MM.1S (cell line): ENCODE data around the gene PLCB1.

ENCODE experiments used
- DNase-seq: peaks from one replicate; pipeline ENCODE4 v3.0.0-alpha.2; 2015
- H2AFZ ChIP-seq: fragments of 300-600 bp; sonication (generic); 2 replicates; pipeline ENCODE4 v1.6.0; 2016; ENCODE audit warnings: antibody characterized with exemption, low read length
- H3F3A ChIP-seq: fragments of 300-600 bp; sonication (generic); 2 replicates; pipeline ENCODE4 v1.6.1; 2016; ENCODE audit warnings: mild to moderate bottlenecking, antibody characterized with exemption, low read length, moderate library complexity, mixed read lengths; ENCODE audit not compliant: insufficient read depth
- H3K27ac ChIP-seq: fragments of 300-600 bp; sonication (generic); 2 replicates; pipeline ENCODE4 v1.5.1; 2016; ENCODE audit warnings: mild to moderate bottlenecking, low read length
- H3K27me3 ChIP-seq: fragments of 300-600 bp; sonication (generic); replicated peaks from 2 replicates; pipeline ENCODE4 v1.6.0; 2016; ENCODE audit warnings: low read length; ENCODE audit not compliant: insufficient read depth
- H3K36me3 ChIP-seq: fragments of 300-600 bp; sonication (generic); replicated peaks from 2 replicates; pipeline ENCODE4 v1.6.1; 2016; ENCODE audit warnings: mild to moderate bottlenecking, low read length, mixed read lengths; ENCODE audit not compliant: insufficient read depth
- H3K4me1 ChIP-seq: fragments of 300-600 bp; sonication (generic); 2 replicates; pipeline ENCODE4 v1.6.1; 2016; ENCODE audit warnings: low read length, mixed read lengths
- H3K4me2 ChIP-seq: fragments of 300-600 bp; sonication (generic); 2 replicates; pipeline ENCODE4 v1.6.0; 2016; ENCODE audit warnings: low read depth, low read length
- H3K4me3 ChIP-seq: fragments of 300-600 bp; sonication (generic); 2 replicates; pipeline ENCODE4 v1.5.1; 2016; ENCODE audit warnings: low read length, mixed read lengths
- H3K79me2 ChIP-seq: fragments of 300-600 bp; sonication (generic); 2 replicates; pipeline ENCODE4 v1.6.1; 2016; ENCODE audit warnings: mixed run types, low read length, mixed read lengths
- H3K9ac ChIP-seq: fragments of 300-600 bp; sonication (generic); 2 replicates; pipeline ENCODE4 v1.6.1; 2016; ENCODE audit warnings: low read length, mixed read lengths
- H3K9me2 ChIP-seq: fragments of 300-600 bp; sonication (generic); replicated peaks from 2 replicates; pipeline ENCODE4 v1.6.1; 2016; ENCODE audit warnings: mild to moderate bottlenecking, low read length, mixed read lengths; ENCODE audit not compliant: insufficient read depth
- H3K9me3 ChIP-seq: fragments of 300-600 bp; sonication (generic); replicated peaks from 2 replicates; pipeline ENCODE4 v1.6.1; 2016; ENCODE audit warnings: mild to moderate bottlenecking, low read length, mixed read lengths; ENCODE audit not compliant: insufficient read depth
- H4K20me1 ChIP-seq: fragments of 300-600 bp; sonication (generic); 2 replicates; pipeline ENCODE4 v1.6.1; 2016; ENCODE audit warnings: mild to moderate bottlenecking, low read length, moderate library complexity, mixed read lengths; ENCODE audit not compliant: insufficient read depth
- CTCF ChIP-seq: fragments of 300-600 bp; sonication (generic); IDR thresholded peaks from 2 replicates; pipeline ENCODE4 v1.5.1; 2016; ENCODE audit warnings: antibody characterized with exemption, low read length, mixed read lengths
- EZH2 ChIP-seq: fragments of 300-600 bp; sonication (generic); optimal IDR thresholded peaks from 2 replicates; pipeline ENCODE3; 2017; ENCODE audit warnings: low read depth, mild to moderate bottlenecking, antibody characterized with exemption, low read length, mixed read lengths
- EZH2phosphoT487 ChIP-seq: fragments of 300-600 bp; sonication (generic); IDR thresholded peaks from 2 replicates; pipeline ENCODE4 v1.6.1; 2018; ENCODE audit warnings: antibody characterized with exemption, low read length

PLCB1 gene

DNA sequence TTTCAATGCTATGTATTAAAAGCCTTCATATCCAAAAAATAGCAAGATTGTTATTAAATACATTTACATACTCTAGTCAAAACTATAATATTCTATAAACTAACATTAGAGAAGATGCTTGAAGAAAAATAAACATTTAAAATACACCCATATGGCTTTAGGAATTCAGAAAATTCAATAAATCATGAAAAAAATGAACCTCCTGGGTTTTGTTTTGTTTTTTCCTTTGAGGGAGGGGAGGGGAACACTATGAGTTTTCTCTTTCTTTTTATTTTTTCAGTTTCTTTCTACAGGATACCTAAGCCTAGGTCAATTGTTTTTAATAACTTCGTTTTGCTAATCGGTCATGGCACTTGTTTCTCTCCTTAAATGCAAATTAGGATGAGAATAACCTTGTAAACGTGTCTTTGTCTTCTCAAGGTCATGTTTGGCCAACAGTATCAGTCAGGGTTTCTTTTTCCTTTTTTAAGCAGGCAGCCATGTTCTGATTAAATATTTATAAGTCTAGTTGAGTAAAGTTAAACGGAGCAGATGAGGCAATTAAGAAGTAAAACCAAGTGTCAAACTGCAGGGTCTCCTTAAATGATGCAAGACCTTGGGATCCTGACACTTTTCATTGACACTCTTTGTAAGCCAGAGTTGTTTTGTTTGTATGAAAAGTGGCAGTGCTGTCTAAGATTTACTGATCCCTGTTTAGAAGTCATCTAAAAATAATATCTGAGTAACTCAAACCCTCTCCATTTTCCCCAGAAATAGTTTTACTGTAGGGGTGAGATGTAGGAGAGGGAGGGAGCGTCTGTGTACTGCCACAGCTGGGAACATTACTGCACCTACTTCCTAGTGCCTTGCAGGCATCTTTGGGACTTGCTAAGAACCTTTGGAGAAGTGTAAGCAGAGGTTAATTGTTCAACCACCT, 392.3 kb downstream of the PLCB1 start:
- Histone ChIP-seq H3K27ac (peak overlapping the region; percentile 5; the same call in 1 of the 2 replicates), H3K4me3 (0 out of 2 replicates have a peak overlapping the region, but pooled peaks have one; percentile 2), H3K36me3 (no peaks in the 10 kb centered on the region), H3K4me1 (peaks cover 5% of the 10 kb centered on the region; the same call in 1 of the 2 replicates), H3K4me2 (no peak overlapping the region), H4K20me1 (no peaks in the 10 kb centered on the region), H3K79me2 (no peaks in the 10 kb centered on the region), H3K9me3 (no peaks in the 10 kb centered on the region), H2AFZ (0 out of 2 replicates have a peak overlapping the region, but pooled peaks have one; percentile 2), H3K9me2 (no peaks in the 10 kb centered on the region), H3K27me3 (no peaks in the 10 kb centered on the region), H3K9ac (no peak overlapping the region), H3F3A (no peaks in the 10 kb centered on the region)
- TF ChIP-seq EZH2 (no peak), CTCF (no peak), EZH2phosphoT487 (no peak)
- DNase-seq, result no peak

DNA sequence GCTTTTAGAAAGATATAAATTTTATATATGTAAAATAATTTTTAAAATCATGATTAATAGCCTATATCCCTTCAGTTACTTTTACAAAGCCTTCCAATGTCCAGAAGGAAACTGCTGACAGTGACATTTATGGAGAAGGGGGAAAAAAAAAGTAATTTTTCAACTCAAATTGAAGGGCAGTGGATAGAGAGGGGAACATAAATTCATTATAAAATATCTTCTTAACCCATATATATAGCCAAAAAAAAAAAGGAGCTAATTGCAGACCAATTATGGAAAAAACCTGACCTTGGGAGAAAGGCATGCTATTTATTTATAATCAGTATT, 392.9 kb downstream of the PLCB1 start:
- Histone ChIP-seq H3K79me2 (no peaks in the 10 kb centered on the region), H3K27me3 (no peaks in the 10 kb centered on the region), H4K20me1 (no peaks in the 10 kb centered on the region), H3K36me3 (no peaks in the 10 kb centered on the region), H3K9me3 (no peaks in the 10 kb centered on the region), H3K9ac (no peak overlapping the region), H3K4me1 (peaks cover 5% of the 10 kb centered on the region; the same call in 1 of the 2 replicates), H3K4me2 (no peak overlapping the region), H3F3A (no peaks in the 10 kb centered on the region), H3K4me3 (no peak overlapping the region), H3K27ac (no peak overlapping the region), H2AFZ (no peak overlapping the region), H3K9me2 (no peaks in the 10 kb centered on the region)
- DNase-seq, result no peak
- no peak for TF ChIP-seq EZH2phosphoT487
- TF ChIP-seq EZH2, result no peak
- no peak for TF ChIP-seq CTCF

DNA sequence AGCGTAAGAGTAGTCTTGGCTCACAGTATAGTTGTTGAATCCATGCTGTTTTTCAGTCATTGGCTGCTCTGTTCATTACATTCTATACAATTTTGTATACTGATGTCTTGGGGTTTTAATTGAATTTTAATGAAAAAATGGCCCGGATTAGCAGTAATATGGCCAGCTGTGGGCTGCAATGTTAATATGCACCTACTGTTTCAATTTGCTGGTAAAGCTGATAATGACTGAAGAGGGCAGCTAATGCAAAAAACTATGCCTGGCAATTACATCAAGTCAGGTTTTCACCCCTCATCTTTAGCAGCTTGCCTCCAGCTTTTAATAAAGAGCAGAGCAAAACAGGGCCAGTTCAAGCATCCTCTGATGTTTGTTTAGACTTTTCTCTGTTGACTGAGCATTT, 394.5 kb downstream of the PLCB1 start:
- H3K79me2 ChIP-seq, result no peaks in the 10 kb centered on the region
- no peak overlapping the region for H3K4me3 ChIP-seq
- no peaks in the 10 kb centered on the region for H4K20me1 ChIP-seq
- no peak overlapping the region for H3K27ac ChIP-seq
- H3K4me1 ChIP-seq, result peaks cover 5% of the 10 kb centered on the region; the same call in 1 of the 2 replicates
- no peak overlapping the region for H3K9ac ChIP-seq
- no peak overlapping the region for H3K4me2 ChIP-seq
- DNase-seq, result no peak
- H3K9me3 ChIP-seq, result no peaks in the 10 kb centered on the region
- no peaks in the 10 kb centered on the region for H3K27me3 ChIP-seq
- H3K9me2 ChIP-seq, result no peaks in the 10 kb centered on the region
- H2AFZ ChIP-seq, result no peak overlapping the region
- no peak for TF ChIP-seq EZH2
- no peak for TF ChIP-seq CTCF
- no peak for TF ChIP-seq EZH2phosphoT487
- no peaks in the 10 kb centered on the region for H3K36me3 ChIP-seq
- H3F3A ChIP-seq, result no peaks in the 10 kb centered on the region
